Endothelial cell of umbilical vein (primary cell): ENCODE data around the gene RNF187. TPM values are rescaled to one million over a fixed set of nuclear protein-coding genes. Genes with fewer than 3 reads are reported as not detected.

Experiments
- BruUV-seq: library from RNA; stranded (reverse); fragments of 400-500 nt; replicated peaks from 2 replicates; lab custom pipeline; 2021; lab: Mats Ljungman, UMichigan
- CTCF ChIA-PET: fragments of 300-600, 350-600 bp; sonication (Branson Sonifier 250); formaldehyde crosslinking; loops from one replicate; lab custom pipeline; 2021; ENCODE audit warnings: antibody characterized with exemption, inconsistent platforms; lab: Charles Lee
- POLR2A ChIA-PET: fragments of 300-600, 350-600 bp; sonication (Branson Sonifier 250); formaldehyde crosslinking; loops from one replicate; lab custom pipeline; 2021; ENCODE audit warnings: antibody characterized with exemption, inconsistent platforms; lab: Charles Lee
- DNase-seq: peaks from one replicate; pipeline ENCODE4 v3.0.0-alpha.2; 2011; ENCODE audit warnings: low read depth, low spot score
- FAIRE-seq: peaks from 2 replicates; lab custom pipeline; 2011; peaks lifted over from hg19 to GRCh38; lab: Jason Lieb, UNC
- H2AFZ ChIP-seq: 2 replicates; pipeline ENCODE4 v1.6.0; 2012; ENCODE audit warnings: low read depth, low read length, control low read depth, inconsistent platforms
- H3K27ac ChIP-seq: 2 replicates; pipeline ENCODE4 v1.5.1; 2011; ENCODE audit warnings: low read depth, mild to moderate bottlenecking, control low read depth, low read length, moderate library complexity; ENCODE audit not compliant: insufficient read depth
- H3K27me3 ChIP-seq, 2 experiments: 2 replicates each; pipeline versions ENCODE4 v1.6.0 to v1.6.1; 2011; ENCODE audit warnings: low read length in 2 of 2, mixed read lengths in 1 of 2; ENCODE audit not compliant: control insufficient read depth in 2 of 2, insufficient read depth in 2 of 2
- H3K36me3 ChIP-seq, 2 experiments: 2 replicates in 1 of 2; 3 replicates in 1 of 2; pipeline ENCODE4 v1.5.1; 2011; ENCODE audit warnings: low read length in 2 of 2, mild to moderate bottlenecking in 1 of 2, moderate library complexity in 1 of 2; ENCODE audit not compliant: control insufficient read depth in 2 of 2, insufficient read depth in 2 of 2; ENCODE audit errors: extremely low read depth in 1 of 2
- H3K4me1 ChIP-seq: 3 replicates; pipeline ENCODE4 v1.5.1; 2011; ENCODE audit warnings: mild to moderate bottlenecking, low read length; ENCODE audit not compliant: control insufficient read depth, insufficient read depth; ENCODE audit errors: extremely low read depth
- H3K4me2 ChIP-seq: 2 replicates; pipeline ENCODE4 v1.6.1; 2011; ENCODE audit warnings: low read length, control low read depth, mixed read lengths; ENCODE audit not compliant: insufficient read depth
- H3K4me3 ChIP-seq, 3 experiments: fragments of 200-600 bp in 1 of 3; sonication (generic), shearing (Covaris generic) in 1 of 3; replicated peaks in 1 of 3; 2 replicates each; pipeline ENCODE4 v1.5.1; 2011 to 2016; ENCODE audit warnings: control low read depth in 3 of 3, low read length in 3 of 3, mild to moderate bottlenecking in 2 of 3, inconsistent platforms in 1 of 3, low read depth in 1 of 3, moderate library complexity in 1 of 3; ENCODE audit not compliant: insufficient read depth in 1 of 3
- H3K79me2 ChIP-seq: 2 replicates; pipeline ENCODE4 v1.6.0; 2012; ENCODE audit warnings: low read length, inconsistent platforms; ENCODE audit not compliant: control insufficient read depth, insufficient read depth
- H3K9ac ChIP-seq: replicated peaks from 2 replicates; pipeline ENCODE3; 2011; ENCODE audit warnings: low read length, control low read depth; ENCODE audit not compliant: insufficient read depth; ENCODE audit errors: extremely low read depth
- H3K9me1 ChIP-seq: replicated peaks from 3 replicates; pipeline ENCODE4 v1.6.0; 2011; ENCODE audit warnings: mild to moderate bottlenecking, low read length; ENCODE audit not compliant: control insufficient read depth, insufficient read depth; ENCODE audit errors: extremely low read depth
- H3K9me3 ChIP-seq: replicated peaks from 2 replicates; pipeline ENCODE4 v1.5.1; 2012; ENCODE audit warnings: low read length, inconsistent platforms; ENCODE audit not compliant: control insufficient read depth, insufficient read depth
- H4K20me1 ChIP-seq: replicated peaks from 2 replicates; pipeline ENCODE3; 2011; ENCODE audit warnings: mild to moderate bottlenecking, low read length; ENCODE audit not compliant: control insufficient read depth, insufficient read depth; ENCODE audit errors: extremely low read depth
- CTCF ChIP-seq, 2 donors: IDR thresholded peaks; 1 replicate in 1 of 2; 2 replicates in 1 of 2; pipeline ENCODE4 v1.5.1; 2011; ENCODE audit warnings: low read length in 2 of 2, mild to moderate bottlenecking in 2 of 2, moderate library complexity in 2 of 2, control low read depth in 1 of 2, inconsistent platforms in 1 of 2, low read depth in 1 of 2; ENCODE audit not compliant: insufficient read depth in 1 of 2; ENCODE audit errors: extremely low read depth in 1 of 2
- EZH2 ChIP-seq: IDR thresholded peaks from 2 replicates; pipeline ENCODE4 v1.6.1; 2012; ENCODE audit warnings: borderline replicate concordance, low read depth, mild to moderate bottlenecking, moderate library complexity, low read length, inconsistent platforms; ENCODE audit not compliant: severe bottlenecking
- GATA2 ChIP-seq: IDR thresholded peaks from 2 replicates; pipeline ENCODE4 v1.7.0; 2011; ENCODE audit warnings: low read depth, mild to moderate bottlenecking, moderate library complexity, mixed read lengths, low read length; ENCODE audit not compliant: insufficient read length, insufficient read depth
- MAX ChIP-seq: IDR thresholded peaks from 2 replicates; pipeline ENCODE4 v1.6.1; 2011; ENCODE audit not compliant: insufficient read depth, insufficient read length
- dilution Hi-C: fragments of 300-500 bp; cut with MboI; formaldehyde crosslinking; loops from one replicate; pipeline ENCODE4 v1.15.0; 2019; ENCODE audit warnings: low sequenced_read_pairs; ENCODE audit not compliant: extremely low pct_ligation_motif_present
- intact Hi-C: fragments of 100-400 bp; cut with micrococcal nuclease; formaldehyde crosslinking; loops from one replicate; pipeline ENCODE4 v1.10.0; 2022
- polyA plus RNA-seq, 4 experiments: library from polyadenylated mRNA; depleted of rRNA in 3 of 4; stranded (reverse) in 3 of 4; unstranded in 1 of 4; fragments of >200 nt; gene quantifications; 2 replicates each; pipeline versions ENCODE4 v1.2.1 to v1.2.3, GENCODE V29; 2011 to 2012; ENCODE audit warnings: missing spikeins in 1 of 4
- total RNA-seq: library from RNA; stranded (reverse); gene quantifications from 2 replicates; pipeline ENCODE4 v1.2.3, GENCODE V29; 2021

The RNF187 gene
- total and polyA plus RNA-seq, 2 donors (not counting 3 experiments of a cell fraction or from before 2014, with no cell fraction given) = 48.0 to 86.4 TPM

GRCh38 chr1:228497206-228497605 lies 10.0 kb downstream of the RNF187 start:
- FAIRE-seq = no peak
- no peaks in the 10 kb centered on the region for H3K79me2 ChIP-seq

More at GRCh38 chr1:228497206-228497605, 10.0 kb downstream of the RNF187 start:
- intact Hi-C loops = no loop called here
- H3K27ac ChIP-seq = no peak overlapping the region
- no peaks in the 10 kb centered on the region for H3K4me1 ChIP-seq
- H3K9ac ChIP-seq = no peak overlapping the region
- no peak overlapping the region for H2AFZ ChIP-seq
- ChIA-PET POLR2A (no interaction called here), CTCF (no interaction called here)
- H3K4me3 ChIP-seq = no peak overlapping the region
- no peaks in the 10 kb centered on the region for H4K20me1 ChIP-seq
- no peak overlapping the region for H3K4me2 ChIP-seq
- BruUV-seq = no TSS peak
- H3K9me1 ChIP-seq = no peaks in the 10 kb centered on the region
- dilution Hi-C loops = no loop called here
- TF ChIP-seq GATA2 (no peak), EZH2 (no peak), CTCF (IDR thresholded peaks at IDR 0.05; ENCODE audit: extremely low read depth in 1 of 2, insufficient read depth in 1 of 2, low read depth in 1 of 2, low read length in 2 of 2) (no peak), MAX (no peak)
- H3K27me3 ChIP-seq = no peaks in the 10 kb centered on the region
- no peak for DNase-seq
- H3K9me3 ChIP-seq = no peaks in the 10 kb centered on the region
- H3K36me3 ChIP-seq = peaks cover 0 to 24% of the 10 kb centered on the region in 2 experiments
